HG03378 (cell line): ENCODE results near the gene ATG4C.
"Not testable (repeated sequence)": the region's sequence is repeated elsewhere in the genome, so short reads cannot be mapped to it uniquely, and the experiment has no call there.

Experiments used
- ATAC-seq: cut with Tn5 transposase; IDR thresholded peaks from one replicate; pipeline ENCODE4 v1.9.1; 2021; ENCODE audit warnings: mild to moderate bottlenecking, moderate library complexity; ENCODE audit not compliant: unreplicated experiment

ATG4C gene, protein sequence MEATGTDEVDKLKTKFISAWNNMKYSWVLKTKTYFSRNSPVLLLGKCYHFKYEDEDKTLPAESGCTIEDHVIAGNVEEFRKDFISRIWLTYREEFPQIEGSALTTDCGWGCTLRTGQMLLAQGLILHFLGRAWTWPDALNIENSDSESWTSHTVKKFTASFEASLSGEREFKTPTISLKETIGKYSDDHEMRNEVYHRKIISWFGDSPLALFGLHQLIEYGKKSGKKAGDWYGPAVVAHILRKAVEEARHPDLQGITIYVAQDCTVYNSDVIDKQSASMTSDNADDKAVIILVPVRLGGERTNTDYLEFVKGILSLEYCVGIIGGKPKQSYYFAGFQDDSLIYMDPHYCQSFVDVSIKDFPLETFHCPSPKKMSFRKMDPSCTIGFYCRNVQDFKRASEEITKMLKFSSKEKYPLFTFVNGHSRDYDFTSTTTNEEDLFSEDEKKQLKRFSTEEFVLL

DNA sequence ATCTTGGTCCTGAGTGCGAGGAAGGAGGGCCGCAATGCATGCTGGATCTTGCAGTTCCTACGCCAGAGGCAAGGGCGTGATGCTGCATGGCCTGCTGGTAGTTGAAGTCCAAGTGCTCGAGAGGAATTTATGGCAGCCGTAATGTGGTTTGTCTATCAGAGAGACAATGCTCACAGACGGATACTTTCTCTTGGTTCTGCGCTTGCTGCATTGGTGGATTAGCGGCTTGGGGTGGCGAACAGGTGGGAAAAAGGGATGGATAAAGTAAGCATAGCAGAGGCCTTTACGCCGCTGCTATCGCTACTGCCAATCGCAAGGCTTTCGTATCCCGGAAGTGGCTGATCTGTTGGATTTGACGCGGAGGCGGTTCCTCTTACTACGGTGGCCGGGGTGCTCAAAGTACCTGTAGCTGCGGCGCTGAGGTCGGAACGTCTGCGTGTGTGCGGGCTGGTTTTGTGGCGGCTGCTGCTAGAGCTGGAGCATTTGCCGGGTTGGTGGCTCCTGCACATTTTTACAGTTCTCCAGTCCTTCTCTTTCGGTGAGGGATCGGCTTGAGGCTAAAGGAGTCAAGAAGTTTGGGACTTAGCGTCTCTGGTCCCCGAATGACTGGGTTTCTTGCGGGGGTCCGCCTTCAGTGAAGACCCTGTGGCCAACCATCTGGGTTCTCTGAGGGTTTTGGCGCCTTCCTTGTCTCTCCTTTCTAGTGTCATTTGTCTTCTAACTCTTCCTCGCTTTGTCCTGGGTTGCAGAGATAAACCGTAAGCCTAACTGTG is at the start of gene ATG4C:
ATG4C (plus strand) TSS at position 397 of the 773 bp plus-strand sequence. CDS start 19,655 bp downstream, outside the sequence.
- ATAC-seq, result peak; percentile 85

DNA sequence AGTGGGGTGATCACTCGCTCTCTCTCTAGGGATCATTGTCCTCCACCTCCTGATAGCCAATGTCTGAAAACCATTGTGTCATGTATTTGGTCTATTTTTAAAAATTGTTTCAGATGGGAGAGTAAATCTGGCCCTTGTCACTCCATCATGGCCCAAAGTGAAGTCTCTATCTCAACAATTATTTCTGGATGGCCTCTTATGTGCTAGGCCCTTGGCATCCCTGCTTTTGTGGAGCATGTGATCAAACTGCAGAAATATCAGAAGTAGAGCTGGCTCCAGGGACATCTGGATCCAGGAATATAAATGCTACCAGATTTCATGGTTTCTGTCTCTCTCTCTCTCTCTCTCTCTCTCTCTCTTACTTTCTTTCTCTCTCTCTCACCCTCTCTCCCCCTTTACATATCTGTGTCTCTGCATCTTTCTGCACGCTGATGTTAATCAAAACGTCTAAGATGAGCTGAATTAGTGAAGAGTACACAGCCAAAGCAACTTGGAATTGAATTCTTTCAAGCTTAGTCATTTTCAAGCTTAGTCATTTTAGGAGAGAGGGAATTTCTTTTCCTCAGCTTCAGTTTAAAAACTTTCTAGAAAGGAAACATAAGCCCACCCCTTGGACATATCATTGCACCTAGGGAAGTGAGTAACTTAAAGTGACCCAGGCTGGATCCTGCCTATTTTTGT is 48.3 kb upstream of the ATG4C start:
- ATAC-seq, result no peak

DNA sequence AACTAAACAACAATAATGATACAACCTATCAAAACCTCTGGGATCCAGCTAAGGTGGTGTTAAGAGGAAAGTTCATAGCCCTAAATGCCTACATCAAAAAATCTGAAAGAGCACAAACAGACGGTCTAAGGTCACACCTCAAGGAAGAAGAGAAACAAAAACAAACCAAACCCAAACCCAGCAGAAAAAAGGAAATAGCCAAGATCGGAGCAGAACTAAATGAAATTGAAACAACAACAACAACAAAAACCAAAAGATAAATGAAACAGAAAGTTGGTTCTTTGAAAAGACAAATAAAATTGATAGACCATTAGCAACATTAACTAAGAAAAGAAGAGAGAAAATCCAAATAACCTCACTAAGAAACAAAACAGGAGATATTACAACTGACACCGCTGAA is 43.2 kb upstream of the ATG4C start:
- ATAC-seq, result not testable (repeated sequence)

DNA sequence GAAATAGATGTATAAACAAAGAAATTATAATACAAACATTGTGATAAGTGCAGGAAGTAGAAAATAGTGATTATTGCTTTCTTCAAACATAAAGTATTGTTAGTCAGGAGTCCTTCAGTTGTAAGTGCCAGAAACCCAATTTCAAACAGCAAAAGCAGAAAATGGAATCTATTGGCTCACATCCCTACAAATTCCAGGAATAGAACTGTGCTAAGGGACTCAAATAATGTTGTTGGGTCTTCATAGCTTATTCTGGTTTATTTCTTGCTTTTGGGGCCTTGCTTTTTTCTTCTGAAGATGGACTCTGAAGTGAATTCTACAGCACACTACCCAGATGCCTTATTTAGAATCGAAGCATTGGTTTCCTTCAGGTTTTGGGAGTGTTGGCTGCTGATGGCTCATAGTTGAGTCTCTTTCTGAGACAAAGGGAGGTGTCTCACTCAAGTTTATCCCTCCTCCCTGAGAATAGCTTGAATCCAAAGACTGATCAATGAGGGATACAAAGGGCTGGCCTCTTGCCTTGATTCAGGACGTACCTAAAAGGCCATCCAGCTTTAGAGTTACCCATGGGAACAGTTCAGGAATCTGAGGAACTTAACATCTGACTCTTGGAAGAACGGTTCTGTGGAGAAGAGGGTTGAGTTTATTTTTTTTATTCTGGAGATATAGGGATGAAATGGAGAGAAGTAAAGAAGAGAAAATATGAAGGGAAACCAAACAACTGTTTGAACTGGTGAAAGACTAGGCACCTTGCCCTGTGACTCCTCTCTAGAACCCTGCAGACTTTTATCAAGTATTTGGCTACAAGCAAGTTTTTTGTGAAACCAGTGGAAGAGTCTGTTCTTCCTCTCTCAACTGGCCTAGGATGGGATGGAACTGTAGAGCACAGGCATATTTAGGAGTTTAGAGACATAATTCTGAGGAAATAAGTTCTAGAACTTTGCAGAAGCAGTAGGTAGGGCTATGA is 39.0 kb upstream of the ATG4C start:
- ATAC-seq, result no peak

DNA sequence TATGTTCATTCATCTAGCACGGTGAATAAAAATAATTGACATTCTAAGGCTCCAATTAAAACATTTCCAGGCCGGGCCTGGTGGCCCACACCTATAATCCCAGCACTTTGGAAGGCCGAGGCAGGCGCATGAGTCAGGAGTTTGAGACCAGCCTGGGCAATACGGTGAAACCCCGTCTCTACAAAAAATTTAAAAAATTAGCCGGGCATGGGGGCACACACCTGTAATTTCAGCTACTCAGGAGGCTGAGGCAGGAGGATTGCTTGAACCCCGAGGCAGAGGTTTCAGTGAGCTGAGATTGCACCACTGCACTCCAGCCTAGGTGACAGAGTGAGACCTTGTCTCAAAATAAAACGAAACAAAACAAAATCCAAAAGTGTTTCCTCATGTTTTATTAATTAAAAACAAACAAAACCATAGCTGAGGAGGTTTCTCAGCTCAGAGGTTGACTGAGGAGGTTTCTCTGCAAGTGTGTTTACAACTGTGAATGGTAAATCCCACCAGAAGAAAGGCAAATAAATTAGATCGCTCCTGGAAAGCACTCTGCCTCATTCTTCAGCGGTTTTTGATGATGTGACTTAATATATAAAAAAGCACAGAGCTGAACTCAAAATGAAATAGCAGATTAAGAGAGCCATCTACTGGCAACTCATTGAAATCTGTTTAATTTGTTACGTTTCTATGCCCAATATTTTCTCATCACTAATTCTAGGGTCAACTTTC is 37.7 kb upstream of the ATG4C start:
- ATAC-seq, result no peak

DNA sequence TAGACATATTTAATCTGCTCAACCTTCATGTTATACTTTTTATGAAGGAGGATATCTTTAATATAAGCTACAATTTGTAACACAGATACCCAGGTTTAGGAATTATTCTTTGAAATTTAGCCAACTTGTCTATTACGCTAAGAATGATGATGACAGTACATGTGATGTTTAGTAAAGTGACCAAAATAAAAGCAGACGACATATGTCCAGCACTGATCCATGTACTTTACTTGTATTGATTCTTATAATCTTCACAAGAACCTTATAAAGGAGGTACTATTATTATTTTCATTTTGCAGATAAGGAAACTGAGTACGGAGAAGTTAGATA is 37.2 kb upstream of the ATG4C start:
- no peak for ATAC-seq

DNA sequence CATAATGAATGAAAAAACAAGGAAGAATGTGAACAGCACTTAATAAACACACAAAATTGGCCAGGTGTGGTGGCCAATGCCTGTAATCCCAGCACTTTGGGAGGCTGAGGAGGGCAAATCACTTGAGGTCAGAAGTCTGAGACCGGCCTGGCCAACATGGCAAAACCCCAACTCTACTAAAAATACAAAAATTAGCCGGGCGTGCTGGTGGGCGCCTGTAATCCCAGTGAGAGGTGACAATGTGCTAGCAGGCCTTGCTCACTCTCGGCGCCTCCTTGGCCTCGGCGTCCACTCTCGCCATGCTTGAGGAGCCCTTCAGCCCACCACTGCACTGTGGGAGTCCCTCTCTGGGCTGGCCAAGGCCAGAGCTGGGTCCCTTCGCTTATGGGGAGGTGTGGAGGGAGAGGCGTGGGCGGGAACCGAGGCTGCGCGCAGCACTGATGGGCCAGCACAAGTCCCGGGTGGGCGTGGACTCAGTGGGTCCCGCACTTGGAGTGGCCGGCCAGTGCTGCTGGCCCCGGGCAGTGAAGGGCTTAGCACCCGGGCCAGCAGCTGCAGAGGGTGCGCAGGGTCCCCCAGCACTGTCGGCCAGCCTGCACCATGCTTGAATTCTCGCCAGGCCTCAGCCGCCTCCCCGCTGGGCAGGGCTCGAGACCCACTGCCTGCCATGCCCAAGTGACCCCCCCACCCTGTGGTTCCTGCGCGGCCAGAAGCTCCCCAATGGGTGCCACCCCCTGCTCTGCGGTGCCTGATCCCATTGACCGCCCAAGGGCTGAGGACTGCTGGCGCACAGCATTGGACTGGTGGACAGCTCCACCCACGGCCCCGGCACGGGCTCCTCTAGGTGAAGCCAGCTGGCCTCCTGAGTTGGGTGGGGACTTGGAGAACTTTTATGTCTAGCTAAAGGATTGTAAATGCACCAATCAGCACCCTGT is 30.6 kb upstream of the ATG4C start:
- no peak for ATAC-seq

DNA sequence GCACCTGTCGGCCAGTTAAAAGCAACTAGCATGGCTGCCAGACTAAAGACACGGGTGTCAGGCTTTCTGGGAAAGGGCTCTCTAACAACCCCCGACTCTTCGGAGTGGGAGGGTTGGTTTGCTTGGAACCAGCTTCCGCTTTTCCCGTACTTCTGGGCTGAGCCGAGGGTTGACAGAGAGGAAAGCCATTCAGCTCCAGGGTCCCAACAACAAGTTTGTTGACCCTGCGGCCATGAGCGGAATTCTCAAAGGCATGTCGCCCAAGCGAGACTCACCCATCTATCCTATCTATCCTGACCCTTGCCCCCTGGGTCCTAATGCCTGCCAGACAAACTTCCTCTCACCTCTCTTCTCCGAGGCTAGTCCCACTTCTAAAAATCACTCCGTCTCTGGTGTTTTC is 29.0 kb upstream of the ATG4C start:
- ATAC-seq, result not testable (repeated sequence)

DNA sequence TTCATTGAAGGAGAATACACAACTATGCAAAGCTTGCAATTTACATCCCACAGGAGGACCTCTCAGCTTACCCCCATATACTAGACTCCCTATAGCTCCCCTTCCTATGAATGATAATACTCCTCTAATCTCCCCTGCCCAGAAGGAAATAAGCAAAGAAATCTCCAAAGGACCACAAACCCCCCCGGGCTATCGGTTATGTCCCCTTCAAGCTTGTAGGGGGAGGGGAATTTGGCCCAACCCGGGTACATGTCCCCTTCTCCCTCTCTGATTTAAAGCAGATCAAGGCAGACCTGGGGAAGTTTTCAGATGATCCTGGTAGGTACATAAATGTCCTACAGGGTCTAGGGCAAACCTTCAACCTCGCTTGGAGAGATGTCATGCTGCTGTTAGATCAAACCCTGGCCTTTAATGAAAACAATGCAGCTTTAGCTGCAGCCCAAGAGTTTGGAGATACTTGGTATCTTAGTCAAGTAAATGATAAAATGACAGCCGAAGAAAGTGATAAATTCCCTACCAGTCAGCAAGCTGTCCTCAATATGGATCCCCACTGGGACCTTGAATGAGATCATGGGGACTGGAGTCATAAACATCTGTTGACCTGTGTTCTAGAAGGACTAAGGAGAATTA is 27.6 kb upstream of the ATG4C start:
- not testable (repeated sequence) for ATAC-seq

DNA sequence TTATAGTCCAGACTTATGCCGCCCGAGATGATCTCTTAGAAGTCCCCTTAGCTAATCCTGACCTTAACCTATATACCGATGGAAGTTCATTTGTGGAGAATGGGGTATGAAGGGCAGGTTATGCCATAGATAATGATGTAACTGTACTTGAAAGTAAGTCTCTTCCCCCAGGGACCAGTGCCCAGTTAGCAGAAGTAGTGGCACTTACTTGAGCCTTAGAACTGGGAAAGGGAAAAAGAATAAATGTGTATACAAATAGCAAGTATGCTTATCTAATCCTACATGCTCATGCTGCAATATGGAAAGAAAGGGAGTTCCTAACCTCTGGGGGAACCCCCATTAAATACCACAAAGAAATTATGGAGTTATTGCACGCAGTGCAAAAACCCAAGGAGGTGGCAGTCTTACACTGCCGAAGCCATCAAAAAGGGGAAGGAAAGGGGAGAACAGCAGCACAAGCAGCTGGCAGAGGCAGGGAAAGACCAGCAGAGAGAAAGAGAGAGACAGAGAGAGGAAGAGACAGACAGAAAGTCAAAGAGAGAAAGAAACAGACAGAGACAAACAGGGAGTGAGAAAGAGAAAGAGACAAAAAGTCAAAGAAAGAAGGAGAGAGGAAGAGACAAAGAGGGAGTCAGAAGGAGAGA is 24.6 kb upstream of the ATG4C start:
- not testable (repeated sequence) for ATAC-seq

DNA sequence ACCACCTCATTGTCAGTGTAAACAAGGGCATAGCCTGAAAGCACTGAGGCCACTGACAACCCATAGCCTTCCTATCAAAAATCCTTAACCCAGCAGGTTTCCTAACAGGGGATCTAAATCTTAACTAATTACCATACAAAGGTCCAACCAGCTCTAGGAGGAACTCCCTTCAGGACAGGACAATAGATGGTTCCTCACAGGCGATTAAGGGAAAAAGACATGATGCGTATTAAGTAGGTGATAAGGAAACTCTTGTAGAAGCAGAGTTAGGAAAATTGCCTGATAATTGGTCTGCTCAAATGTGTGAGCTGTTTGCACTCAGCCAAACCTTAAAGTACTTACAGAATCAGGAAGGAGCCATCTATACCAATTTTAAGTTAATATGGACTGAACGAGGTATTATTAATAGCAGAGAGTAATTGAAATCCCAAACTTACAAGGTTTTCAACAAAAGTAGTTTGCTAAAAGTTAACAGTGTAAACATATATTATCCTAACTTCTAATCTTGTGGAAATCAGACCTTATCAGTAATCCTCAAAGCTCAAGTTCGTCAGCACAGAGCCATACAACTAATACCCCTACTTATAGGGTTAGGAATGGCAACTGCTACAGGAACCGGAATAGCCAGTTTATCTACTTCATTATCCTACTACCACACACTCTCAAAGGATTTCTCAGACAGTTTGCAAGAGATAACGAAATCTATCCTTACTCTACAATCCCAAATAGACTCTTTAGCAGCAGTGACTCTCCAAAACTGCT is 23.7 kb upstream of the ATG4C start:
- ATAC-seq, result not testable (repeated sequence)

DNA sequence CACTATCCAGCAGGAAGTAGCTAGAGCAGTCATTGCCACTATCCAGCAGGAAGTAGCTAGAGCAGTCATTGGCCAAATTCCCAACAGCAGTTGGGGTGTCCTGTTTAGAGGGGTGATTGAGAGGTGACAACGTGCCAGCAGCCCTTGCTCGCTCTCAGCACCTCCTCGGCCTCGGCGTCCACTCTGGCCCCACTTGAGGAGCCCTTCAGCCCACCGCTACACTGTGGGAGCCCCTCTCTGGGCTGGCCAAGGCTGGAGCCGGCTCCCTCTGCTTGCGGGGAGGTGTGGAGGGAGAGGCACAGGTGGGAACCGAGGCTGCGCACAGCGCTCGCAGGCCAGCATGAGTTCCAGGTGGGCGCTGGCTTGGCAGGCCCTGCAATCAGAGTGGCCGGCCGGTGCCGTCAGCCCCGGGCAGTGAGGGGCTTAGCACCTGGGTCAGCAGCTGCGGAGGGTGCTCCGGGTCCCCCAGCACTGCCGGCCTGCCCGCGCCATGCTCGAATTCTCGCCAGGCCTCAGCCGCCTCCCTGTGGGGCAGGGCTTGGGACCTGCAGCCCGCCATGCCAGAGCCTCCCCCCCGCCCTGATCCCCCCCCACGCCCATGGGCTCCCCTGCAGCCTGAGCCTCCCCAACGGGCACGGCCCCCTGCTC is 22.6 kb upstream of the ATG4C start:
- not testable (repeated sequence) for ATAC-seq

DNA sequence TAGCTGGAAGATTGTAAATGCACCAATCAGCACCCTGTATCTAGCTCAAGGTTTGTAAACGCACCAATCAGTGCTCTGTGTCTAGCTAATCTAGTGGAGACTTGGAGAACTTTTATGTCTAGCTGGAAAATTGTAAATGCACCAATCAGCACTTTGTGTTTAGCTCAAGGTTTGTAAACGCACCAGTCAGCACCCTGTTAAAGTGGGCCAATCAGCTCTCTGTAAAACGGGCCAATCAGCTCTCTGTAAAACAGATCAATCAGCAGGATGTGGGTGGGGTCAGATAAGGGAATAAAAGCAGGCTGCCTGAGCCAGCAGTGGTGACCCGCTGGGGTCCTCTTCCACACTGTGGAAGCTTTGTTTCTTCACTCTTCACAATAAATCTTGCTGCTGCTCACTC is 21.9 kb upstream of the ATG4C start:
- not testable (repeated sequence) for ATAC-seq

DNA sequence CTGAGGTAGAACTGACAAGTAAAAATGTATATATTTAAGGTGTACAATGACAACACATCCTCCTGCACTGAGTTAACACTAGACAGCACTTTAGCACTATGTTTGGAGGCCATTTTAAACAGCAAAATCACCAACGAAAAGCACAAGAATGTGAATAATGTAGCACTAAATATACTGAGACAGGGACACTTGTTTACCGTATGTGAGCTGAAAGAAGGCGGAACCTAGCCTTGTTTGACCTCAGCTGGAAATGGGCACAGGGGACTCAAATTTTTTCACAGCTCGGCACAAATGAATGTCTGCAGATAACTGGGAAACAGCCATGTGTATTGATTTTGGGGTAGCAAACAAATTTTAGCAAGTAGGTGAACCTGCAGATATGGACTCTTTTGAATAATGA is 18.0 kb upstream of the ATG4C start:
- no peak for ATAC-seq

DNA sequence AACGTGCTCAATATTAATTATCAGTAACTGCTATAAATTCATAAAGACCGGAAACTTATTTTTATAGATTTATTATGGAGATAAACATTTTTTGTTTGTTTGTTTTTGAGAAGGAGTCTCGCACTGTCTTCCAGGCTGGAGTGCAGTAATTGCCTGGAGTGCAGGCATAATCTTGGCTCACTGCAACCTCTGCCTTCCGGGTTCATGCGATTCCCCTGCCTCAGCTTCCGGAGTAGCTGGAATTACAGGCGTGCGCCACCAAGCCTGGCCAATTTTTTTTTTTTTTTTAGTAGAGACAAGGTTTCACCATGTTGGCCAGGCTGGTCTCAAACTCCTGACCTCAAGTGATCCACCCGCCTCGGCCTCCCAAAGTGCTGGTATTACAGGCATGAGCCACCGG is 15.4 kb upstream of the ATG4C start:
- not testable (repeated sequence) for ATAC-seq

DNA sequence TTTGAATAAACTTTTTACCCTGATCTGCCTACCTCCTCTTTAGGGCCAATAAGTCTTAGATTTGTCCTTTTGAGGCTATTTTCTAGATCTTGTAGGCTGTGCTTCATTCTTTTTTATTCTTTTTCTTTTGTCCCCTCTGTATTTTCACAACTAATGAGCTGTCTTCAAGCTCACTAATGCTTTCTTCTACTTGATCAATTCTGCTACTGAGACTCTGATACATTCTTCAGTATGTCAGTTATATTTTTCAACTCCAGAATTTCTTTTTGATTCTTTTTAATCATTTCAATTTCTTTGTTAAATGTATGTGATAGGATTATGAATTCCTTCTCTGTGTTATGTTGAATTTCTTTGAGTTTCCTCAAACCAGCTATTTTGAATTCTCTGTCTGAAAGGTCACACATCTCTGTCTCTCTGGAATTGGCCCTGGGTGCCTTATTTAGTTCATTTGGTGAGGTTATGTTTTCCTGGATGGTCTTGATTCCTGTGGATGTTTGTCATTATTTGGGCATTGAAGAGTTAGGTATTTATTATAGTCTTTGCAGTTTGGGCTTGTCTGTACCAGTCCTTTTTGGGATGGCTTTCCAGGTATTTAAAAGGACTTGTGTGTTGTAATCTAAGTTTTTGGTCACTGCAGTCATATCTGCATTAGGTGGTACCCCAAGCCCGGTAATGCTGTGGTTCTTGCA is 11.2 kb upstream of the ATG4C start:
- ATAC-seq, result no peak
